ENCODE results near the gene SLC15A3. TPM values are rescaled to one million over a fixed set of nuclear protein-coding genes. Genes with fewer than 3 reads are reported as not detected.

The SLC15A3 gene
- total RNA-seq, 2 experiments from 2014 or later: 3.9 to 4.7 TPM

DNA sequence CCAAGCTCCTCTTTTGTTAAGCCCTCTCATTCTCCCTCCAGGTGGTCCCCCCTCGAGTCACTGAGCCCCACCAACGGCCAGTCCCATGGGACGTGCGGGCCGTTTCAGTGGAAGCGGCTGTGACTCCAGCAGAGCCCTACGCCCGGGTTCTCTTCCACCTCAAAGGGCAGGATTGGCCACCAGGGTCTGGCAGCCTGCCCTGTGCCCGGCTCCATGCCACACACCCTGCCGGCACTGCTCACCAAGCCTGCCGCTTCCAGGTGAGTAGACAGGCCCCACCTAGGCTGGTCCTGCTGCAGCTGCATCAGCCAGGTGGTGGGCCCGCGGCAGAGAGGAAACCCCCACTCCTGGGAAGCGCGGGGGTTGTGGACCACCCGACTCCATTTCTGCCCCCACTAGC is 24.4 kb downstream of the SLC15A3 start:
- Mint-ChIP-seq H3K36me3 (ENCODE audit: low read depth) (peaks cover 6% of the 10 kb centered on the region), H3K4me1 (ENCODE audit: low read depth) (peaks cover 20% of the 10 kb centered on the region), H3K27me3 (peaks cover 11% of the 10 kb centered on the region), H3K9me3 (no peaks in the 10 kb centered on the region), H3K27ac (no peak overlapping the region), H3K4me3 (no peak overlapping the region)
- no peak for DNase-seq
- POLR2A ChIA-PET: interaction anchor here (1.0 kb wide), 1 partner anchor 21 kb away, joined by 3 read pairs; the partner anchor contains the start of gene PRPF19
- TF ChIP-seq, protein P1, sequence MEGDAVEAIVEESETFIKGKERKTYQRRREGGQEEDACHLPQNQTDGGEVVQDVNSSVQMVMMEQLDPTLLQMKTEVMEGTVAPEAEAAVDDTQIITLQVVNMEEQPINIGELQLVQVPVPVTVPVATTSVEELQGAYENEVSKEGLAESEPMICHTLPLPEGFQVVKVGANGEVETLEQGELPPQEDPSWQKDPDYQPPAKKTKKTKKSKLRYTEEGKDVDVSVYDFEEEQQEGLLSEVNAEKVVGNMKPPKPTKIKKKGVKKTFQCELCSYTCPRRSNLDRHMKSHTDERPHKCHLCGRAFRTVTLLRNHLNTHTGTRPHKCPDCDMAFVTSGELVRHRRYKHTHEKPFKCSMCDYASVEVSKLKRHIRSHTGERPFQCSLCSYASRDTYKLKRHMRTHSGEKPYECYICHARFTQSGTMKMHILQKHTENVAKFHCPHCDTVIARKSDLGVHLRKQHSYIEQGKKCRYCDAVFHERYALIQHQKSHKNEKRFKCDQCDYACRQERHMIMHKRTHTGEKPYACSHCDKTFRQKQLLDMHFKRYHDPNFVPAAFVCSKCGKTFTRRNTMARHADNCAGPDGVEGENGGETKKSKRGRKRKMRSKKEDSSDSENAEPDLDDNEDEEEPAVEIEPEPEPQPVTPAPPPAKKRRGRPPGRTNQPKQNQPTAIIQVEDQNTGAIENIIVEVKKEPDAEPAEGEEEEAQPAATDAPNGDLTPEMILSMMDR (IDR thresholded peaks at IDR 0.05): no peak
- intact Hi-C loops (cut with micrococcal nuclease): no loop called here
- CTCF ChIA-PET: interaction anchor here (0.7 to 2.7 kb wide), 5 partner anchors 9 to 96 kb away, joined by 3 to 10 read pairs (median 3); no protein-coding TSS in a partner anchor
- no peak for ATAC-seq

DNA sequence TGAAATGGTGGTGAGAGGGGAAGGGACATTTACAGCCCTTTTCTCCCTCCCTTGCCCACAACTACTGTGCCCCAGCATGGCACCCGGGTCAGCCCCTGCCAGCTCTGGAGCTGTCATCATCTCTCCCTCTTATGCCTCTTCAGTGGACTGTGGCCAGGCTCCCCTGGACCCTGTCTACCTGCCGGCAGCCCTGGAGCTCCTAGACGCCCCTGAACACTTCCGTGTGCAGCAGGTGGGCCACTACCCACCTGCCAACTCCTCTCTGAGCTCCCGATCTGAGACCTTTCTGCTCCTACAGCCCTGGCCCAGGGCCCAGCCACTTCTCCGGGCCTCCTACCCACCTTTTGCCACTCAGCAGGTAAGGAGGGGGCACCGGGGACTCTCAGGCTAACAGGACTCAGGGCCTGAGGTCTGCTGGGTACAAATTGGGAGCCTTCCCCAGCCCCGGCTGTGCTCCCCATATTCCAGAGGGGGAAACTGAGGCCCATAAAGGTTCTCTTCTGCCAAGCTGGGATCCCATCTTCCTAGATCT is 24.8 kb downstream of the SLC15A3 start:
- peaks cover 20% of the 10 kb centered on the region for H3K4me1 Mint-ChIP-seq (ENCODE audit: low read depth)
- no peak overlapping the region for H3K4me3 Mint-ChIP-seq
- TF ChIP-seq, protein P1 (IDR thresholded peaks at IDR 0.05): no peak
- H3K9me3 Mint-ChIP-seq: no peaks in the 10 kb centered on the region
- ChIA-PET CTCF (interaction anchor here (0.9 to 2.7 kb wide), 5 partner anchors 12 to 202 kb away, joined by 3 to 10 read pairs (median 4); no protein-coding TSS in a partner anchor), POLR2A (interaction anchor here (1.0 kb wide), 2 partner anchors 21 to 37 kb away, joined by 3 read pairs; partner anchors contain the start of gene PRPF19)
- ATAC-seq: no peak
- no peak overlapping the region for H3K27ac Mint-ChIP-seq
- peaks cover 11% of the 10 kb centered on the region for H3K36me3 Mint-ChIP-seq (ENCODE audit: low read depth)
- peaks cover 11% of the 10 kb centered on the region for H3K27me3 Mint-ChIP-seq
- DNase-seq: no peak
- intact Hi-C loops (cut with micrococcal nuclease): no loop called here

DNA sequence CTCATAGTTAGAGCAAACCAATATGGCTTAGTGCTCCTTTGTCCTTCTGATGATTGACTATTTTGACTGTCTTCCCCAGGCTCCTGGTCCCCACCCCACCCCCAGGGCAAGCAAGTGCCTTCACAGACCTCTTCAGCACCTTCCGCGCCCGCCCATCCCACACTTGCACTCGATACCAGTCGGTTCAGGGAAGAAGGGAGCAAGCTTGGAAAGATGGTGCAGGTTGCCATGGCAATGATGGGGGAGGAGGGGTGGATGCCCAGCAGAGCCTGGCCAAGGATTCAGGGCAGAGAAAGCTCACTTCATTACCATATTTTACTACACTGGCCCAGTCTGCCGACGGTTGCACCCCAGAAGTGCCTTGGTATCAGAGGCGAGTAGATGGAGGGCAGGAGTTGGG is 25.5 kb downstream of the SLC15A3 start:
- Mint-ChIP-seq H3K4me3 (no peak overlapping the region), H3K27me3 (peaks cover 11% of the 10 kb centered on the region), H3K9me3 (no peaks in the 10 kb centered on the region), H3K36me3 (ENCODE audit: low read depth) (peaks cover 15% of the 10 kb centered on the region), H3K4me1 (ENCODE audit: low read depth) (peaks cover 20% of the 10 kb centered on the region), H3K27ac (no peak overlapping the region)
- DNase-seq (no peak), ATAC-seq (no peak)
- POLR2A ChIA-PET: interaction anchor here (1.0 kb wide), 1 partner anchor 36 kb away, joined by 3 read pairs; no protein-coding TSS in a partner anchor
- TF ChIP-seq, protein P1 (IDR thresholded peaks at IDR 0.05): no peak
- intact Hi-C loops (cut with micrococcal nuclease): no loop called here
- CTCF ChIA-PET: interaction anchor here (1.0 to 2.7 kb wide), 3 partner anchors 11 to 203 kb away, joined by 3 to 10 read pairs (median 4); no protein-coding TSS in a partner anchor

DNA sequence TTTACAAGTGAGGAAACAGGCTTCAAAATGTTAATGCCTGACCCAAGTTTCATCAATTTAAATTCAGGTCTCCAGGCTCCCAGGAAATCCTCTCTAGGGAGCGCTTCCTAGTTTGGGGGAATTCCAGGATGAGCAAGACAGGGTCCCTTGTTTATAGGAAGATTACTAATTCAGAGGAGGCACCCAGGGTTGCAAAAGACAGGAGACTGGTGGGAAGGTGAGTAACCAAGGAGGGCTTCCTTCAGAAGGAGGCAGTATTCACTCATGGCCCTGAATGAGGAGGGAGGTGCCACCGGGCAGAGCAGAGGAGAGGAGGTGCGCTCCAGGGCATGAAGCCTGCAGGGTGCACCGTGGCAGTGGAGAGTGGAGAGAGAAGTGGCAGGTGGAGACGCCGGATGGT is 26.1 kb downstream of the SLC15A3 start:
- H3K27ac Mint-ChIP-seq: no peak overlapping the region
- H3K27me3 Mint-ChIP-seq: peaks cover 11% of the 10 kb centered on the region
- no peaks in the 10 kb centered on the region for H3K9me3 Mint-ChIP-seq
- TF ChIP-seq, protein P1 (IDR thresholded peaks at IDR 0.05): no peak
- POLR2A ChIA-PET: no interaction called here
- peak; percentile 35 for ATAC-seq
- CTCF ChIA-PET: no interaction called here
- peaks cover 20% of the 10 kb centered on the region for H3K36me3 Mint-ChIP-seq (ENCODE audit: low read depth)
- H3K4me1 Mint-ChIP-seq (ENCODE audit: low read depth): peaks cover 20% of the 10 kb centered on the region
- no peak for DNase-seq
- intact Hi-C loops (cut with micrococcal nuclease): no loop called here
- no peak overlapping the region for H3K4me3 Mint-ChIP-seq
